ENCODE results near the gene CALML6.

CALML6 gene

DNA sequence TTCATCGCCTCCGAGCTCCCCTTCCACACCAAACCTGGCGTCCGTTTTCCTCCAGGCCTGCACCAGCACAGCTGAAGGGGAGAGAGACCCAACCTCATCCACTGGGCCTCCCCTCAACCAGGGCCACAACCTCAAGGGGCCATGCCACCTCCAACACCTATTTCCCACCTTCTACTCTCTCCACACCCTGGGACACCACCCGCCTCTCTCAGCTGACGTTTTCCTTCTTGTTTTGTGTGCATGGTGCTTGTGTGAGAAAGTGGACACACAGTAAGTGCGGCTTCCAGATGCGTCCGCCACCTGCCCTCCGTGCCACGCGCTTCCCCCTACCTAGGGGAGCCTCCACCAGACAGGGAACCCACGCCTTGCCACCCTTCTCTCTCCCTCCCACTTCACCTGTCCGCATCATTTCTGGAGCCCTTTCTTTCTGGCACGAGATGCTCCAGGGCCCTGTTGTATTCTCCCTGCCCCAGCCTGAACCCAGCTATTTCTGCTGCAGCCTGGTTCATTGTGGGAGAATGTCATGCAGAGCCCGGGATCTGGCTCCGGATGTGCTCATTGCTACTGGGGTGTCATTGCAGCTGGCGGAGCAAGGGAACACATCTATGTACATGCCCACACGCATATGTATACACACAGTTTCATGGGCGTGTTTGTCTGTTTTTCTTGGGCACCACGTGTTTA, 22.8 kb upstream of the CALML6 start:
- no peak for DNase-seq (ENCODE audit: low read depth in 2 of 2, low spot score in 1 of 2)

DNA sequence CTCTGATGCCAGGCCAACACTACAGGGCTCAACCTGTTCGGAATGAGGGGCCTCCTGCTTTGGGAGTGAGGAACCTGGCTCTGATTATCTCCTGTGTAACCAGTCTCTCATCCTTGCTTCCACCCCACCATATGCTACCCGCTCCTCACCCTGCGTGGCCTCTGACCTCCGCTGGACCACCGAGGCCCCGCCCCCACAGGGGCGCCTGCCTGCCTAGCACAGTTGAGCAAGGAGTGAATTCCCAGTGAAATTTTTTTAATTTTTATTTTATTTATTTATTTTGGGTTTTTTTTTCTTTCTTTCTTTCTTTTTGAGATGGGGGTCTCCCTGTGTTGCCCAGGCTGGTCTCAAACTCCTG, 22.3 kb upstream of the CALML6 start:
- no peak for DNase-seq (ENCODE audit: low read depth in 2 of 2, low spot score in 1 of 2)

DNA sequence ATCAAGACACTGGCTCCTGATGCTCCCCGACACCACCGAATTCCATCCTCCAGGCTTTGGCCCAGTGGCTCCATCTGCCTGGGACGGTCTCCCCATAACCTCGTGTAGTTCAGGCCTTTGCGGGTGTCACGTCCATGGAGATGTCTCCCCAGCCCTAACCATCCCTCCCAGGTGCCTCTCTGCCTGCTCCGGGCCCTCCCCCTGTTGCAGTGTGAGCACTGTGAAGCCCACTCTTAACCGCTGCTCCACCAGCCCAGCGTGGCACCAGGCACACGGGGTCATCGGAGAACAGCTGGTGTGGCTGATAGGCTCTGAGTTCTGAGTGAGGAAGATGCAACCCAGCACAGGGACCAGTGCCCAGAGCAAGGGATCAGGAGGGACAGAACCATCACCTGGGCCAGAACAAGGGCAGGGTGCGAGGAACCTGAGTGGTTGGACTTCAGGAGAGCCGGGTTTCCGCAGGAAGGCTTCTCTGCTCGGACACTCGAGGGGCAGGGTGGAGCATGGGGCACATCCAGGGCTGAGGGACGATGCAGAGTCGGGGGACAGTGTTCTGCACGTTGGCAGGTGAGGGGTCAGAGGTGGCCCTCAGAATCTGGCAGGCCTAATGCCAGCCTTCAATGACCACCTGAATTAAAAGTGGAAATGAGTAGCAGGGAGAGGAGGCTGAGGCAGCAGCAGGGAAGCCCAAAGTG, 21.6 kb upstream of the CALML6 start:
- DNase-seq (ENCODE audit: low read depth in 2 of 2, low spot score in 1 of 2): no peak

DNA sequence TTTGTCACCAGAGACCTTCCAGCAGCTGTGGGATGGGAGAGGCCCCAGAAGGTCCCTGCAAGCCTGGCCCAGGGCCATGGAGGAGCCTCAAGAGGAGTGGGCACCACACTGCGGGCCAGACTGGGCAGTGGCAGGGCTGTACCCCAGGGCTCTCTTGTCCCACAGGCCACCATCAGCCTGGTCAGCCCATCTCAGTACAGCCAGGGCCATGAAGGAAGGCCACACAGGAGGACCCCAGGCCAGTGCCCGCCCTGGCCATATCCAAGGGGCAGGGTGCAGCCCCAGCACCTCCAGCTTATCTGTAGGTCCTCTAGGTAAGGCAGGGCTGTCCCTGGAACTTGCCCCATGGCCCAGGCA, 21.1 kb upstream of the CALML6 start:
- no peak for DNase-seq (ENCODE audit: low read depth in 2 of 2, low spot score in 1 of 2)

DNA sequence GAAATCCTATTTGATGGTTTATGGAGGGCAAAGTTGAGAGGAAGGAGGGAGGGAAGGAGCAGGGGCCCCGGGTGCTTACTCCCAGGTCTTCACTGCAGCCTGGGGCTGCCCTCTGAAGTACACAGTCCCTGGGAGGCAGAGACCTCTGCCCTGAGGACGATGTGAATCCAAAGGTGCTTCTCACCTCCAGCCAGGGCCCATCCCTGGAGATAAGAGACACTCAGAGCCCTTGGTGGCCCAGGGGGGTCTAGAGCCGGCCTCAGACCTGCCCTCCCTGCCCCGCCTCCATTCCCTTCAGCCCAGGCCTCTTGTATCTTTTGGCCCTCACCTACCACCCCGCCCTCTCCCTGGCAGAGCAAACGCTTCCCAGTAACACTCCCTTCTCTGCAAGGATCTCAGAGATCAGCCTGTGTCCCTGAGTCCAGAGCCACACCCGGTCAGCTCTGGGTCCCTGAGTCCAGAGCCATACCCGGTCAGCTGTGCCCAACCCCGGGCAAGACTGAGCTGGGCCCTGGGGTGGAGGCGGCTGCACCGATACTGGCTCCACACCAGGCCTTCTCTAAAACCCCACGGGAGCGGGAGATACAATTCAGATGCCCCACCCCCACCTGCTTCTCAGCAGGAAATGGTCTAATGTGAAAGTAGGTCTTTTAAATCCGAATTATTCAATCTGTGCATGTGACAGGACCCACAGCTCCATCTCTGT, 20.6 kb upstream of the CALML6 start:
- no peak for DNase-seq (ENCODE audit: low read depth in 2 of 2, low spot score in 1 of 2)

DNA sequence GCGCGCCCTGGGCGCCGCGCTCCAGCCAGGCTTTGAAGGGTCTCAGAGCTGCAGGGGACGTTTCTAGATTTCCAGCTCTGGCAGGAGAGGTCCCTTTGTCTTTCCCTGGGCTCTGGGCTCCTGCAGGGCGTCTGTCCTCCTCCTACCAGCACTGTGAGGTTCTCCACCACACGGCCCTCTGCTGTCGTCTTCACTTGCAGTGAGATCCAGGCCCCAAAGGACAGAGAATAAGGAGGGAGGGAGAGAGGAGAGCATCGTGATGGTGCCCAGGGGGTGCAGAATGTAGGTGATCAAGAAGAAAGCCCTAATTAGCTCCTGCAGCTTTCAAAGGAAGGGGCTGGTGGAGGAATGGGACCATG, 20.0 kb upstream of the CALML6 start:
- DNase-seq (ENCODE audit: low read depth in 2 of 2, low spot score in 1 of 2): no peak

DNA sequence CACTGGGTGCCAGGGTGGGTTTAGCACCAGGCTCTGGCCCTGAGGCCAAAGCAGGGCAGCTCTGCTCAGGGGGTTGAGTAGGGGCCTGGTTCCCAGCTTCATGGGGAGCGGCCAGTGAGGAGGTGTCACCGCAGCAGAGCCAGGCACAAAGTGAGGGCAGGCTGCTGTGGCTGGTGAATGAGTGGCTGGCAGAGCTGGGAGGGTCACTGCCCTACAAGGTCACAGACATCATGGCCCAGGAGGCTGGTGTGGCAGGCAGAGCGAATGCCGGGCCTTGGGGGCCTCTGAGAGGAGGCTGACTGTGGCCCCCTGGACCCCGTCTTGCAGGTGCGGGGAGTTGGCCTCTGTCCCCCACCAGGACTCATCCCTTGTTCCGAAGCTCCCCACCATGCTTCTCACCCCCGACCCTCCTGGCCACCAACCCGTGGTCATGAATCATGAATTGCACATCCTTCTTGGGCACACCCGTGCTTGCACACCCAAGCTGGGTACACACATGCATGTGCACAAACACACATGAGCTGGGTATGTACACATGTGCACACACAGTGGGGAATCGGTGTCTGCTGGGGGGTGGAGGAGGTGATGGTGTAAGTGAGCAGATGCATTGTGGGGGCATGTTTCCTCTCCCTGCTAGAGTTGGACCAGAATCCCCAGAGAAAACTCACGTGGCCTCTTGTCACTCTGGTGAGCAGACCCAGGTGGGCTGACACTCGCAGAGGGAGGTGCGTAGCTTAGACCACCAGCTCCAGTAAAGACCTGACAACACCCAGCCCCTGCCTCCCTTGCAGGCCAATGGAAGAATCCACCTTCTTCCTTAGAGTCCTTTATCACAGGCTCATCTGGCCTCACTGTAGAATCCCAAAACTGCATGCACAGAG, 19.4 kb upstream of the CALML6 start:
- DNase-seq (ENCODE audit: low read depth in 2 of 2, low spot score in 1 of 2): no peak

DNA sequence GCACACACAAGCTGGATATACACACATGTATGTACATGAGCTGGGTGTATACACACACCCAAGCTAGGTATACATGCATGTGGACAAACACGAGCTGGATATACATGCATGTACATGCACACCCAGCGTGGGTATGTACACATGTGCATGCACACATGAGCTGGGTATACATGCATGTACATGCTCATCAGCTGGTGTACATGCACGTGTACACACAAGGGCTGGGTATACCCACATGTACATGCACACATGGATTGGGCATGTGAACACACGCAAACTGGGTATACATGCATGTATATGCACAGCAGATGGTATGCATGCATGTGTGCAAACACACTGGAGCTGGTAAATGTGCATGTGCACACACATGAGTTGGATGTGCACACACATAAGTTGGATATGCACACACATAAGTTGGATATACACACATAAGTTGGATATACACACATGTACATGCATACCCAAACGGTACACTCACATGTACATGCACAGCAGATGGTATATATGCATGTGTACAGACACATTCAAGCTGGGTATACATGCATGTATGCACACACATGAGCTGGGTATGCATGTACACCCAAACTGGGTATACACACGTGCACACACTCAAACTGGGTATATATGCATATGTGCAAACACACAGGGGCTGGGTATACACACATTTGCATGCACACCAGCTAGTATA, 16.7 kb upstream of the CALML6 start:
- DNase-seq (ENCODE audit: low read depth in 2 of 2, low spot score in 1 of 2): no peak

DNA sequence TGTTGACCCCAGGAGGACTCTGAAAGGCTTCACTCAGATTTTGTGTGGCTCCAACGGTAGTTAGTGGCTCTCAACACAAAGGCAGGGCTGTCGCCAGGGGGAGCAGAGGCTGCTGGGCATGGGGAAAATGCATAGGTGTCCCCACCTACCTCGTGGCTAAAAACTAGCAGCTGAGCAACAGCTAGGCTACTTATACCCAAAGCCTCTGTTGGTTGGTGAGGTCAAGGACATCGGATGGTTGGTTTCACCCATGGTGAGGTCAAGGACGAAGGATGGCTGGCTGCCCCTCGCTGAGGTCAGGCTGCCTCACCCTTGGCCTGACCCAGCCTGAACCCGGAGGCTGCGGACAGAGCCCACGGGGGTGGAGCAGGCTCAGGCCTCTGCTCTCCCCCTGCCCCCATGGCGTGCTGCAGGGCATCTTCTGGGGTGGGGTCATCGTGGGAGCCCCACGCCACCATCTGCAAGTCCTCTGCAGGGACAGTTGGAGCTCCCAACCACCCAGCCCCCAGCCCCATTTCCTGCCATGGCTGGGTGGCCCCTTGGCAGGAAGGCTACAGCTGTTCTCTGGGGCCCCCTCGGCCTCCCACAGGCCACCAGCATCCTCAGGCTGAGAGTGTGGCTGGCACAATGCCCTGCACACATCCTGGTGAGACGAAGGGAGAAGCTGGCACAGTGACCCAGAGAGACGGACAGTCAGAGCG, 15.6 kb upstream of the CALML6 start:
- no peak for DNase-seq (ENCODE audit: low read depth in 2 of 2, low spot score in 1 of 2)

DNA sequence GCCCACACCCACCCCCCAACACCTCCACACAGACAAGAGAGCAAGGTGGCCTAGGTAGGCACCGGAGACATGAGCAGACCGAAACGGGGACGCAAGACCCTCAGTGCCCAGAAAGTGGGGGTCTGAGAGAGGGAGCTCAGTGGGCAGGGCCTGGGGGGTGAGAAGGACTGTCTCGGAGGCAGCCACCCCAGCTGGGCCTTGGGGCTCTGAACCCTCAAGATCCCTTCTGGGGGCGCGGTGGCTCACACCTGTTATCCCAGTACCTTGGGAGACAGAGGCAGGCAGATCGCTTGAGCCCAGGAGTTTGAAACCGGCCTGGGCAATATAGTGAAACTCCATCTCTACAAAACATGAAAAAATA, 15.1 kb upstream of the CALML6 start:
- DNase-seq (ENCODE audit: low read depth in 2 of 2, low spot score in 1 of 2): no peak

DNA sequence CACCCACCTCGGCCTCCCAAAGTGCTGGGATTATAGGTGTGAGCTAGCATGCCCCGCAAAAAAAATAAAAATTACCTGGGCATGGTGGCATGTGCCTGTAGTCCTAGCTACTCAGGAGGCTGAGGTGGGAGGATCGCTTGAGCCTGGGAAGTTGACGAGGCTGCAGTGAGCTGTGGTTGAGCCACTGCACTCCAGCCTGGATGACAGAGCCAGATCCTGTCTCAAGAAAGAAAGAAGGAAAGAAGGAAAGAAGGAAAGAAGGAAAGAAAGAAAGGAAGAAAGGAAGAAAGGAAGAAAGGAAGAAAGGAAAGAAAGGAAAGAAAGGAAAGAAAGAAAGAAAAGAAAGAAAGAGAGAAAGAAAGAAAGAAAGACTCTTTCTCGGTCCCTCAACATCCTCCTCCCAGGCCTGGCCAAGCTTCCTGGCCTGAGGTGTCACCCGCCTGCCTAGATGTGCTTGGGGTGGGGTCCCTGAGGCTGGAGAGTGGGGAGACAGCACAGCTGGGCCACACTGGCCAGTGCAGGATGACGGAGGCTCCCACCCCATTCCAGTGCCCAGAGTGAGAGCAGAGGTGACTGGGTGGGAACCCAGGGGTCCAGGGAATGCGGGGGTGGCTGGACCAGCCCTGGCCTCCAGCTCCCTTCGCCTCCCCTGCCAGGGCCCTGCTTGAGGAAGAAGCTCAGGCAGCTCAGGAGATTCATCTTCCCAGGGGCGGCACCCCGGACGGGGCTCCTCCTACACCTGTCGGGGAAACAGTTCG, 14.0 kb upstream of the CALML6 start:
- DNase-seq (ENCODE audit: low read depth in 2 of 2, low spot score in 1 of 2): no peak

DNA sequence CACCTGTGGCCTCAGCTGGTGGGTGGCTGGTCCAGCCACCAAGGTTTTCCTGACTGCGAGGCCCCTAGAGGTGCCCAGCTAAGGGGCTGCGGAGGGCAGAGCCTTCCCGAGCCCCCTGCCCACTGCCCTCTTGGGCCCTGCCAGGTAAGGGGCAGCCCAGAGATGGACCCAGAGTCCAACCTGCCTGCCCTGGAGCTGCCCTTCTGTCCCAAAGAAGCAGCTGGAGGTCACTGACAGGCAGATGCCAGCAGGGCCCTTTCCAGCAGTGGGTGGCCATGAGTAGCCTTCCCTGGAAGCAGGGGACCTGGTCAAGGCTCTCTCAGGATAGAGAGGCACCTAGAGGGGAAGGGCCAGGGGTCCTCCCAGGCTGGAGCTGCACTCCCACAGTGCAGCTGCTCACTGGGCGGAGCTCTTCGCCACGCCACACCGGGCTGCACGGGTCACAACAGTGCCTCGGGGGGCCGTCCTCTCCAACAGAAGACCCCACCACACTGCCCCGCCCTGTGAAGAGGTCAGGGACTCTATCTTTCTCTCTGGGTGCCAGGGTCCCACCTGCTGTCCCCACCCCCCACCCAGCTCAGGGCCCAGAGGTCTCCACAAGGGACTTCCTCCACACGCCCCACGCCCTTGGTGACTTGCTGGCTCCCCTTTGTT, 13.3 kb upstream of the CALML6 start:
- no peak for DNase-seq (ENCODE audit: low read depth in 2 of 2, low spot score in 1 of 2)

DNA sequence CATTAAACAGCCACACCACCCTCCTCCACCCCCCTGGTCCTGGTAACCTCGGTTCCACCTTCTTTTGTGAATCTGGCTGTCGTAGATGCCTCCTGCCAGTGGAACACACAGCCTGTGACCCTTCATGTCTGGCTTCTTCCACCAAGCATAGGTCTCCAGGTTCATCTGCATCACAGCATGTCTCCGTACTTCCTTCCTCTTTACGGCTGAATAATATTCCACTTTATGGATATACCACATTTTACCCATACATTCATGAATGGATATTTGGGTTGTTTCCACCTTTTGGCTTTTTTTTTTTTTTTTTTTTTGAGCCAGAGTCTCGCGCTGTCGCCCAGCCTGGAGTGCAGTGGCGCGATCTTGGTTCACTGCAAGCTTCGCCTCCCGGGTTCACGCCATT, 11.8 kb upstream of the CALML6 start:
- DNase-seq (ENCODE audit: low read depth in 2 of 2, low spot score in 1 of 2): no peak

DNA sequence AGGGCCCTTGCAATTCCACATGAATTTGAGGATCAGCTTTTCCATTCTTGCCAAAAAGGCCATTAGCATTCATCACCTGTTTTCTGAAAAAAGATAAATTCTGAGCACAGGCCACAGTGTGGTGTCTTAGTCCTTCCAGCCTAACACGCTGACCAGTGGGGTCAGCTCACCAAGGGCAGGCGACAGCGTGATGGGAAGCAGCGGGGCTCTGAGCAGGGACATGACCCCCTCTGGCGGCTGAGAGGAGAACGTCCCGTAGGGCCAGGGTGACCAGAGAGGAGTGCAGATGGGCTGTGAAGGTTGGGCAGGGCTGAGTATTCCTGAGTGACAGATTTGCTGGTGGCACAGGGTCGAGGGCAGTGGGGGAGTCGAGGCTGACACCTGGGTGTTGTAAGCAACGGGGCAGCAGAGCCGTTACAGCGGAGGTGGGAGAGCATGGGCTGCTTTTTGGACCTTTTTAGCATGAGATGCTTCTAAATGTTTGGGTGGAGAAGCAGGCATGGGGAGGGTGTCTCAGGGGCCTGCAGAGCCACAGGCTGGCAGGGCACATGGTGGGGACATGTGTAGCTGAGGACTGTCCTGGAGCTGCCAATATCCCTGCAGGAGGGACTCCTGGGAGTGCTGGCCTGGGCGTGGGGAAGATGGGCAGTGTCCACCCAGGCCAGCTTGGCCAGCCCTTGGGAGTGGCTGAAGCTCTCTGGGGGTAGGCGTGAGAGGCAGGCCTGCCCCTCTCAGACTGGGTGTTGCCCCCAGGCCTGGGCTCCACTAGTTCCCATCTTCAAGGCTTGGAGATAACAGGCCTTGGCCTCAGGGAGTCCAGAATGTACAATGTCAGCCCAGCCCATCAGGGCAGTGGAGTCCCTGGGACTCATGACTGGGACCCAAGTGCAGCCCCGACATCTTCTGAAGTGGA, 8.6 kb upstream of the CALML6 start:
- DNase-seq (ENCODE audit: low read depth in 2 of 2, low spot score in 1 of 2): peak; percentile 36 to 47

DNA sequence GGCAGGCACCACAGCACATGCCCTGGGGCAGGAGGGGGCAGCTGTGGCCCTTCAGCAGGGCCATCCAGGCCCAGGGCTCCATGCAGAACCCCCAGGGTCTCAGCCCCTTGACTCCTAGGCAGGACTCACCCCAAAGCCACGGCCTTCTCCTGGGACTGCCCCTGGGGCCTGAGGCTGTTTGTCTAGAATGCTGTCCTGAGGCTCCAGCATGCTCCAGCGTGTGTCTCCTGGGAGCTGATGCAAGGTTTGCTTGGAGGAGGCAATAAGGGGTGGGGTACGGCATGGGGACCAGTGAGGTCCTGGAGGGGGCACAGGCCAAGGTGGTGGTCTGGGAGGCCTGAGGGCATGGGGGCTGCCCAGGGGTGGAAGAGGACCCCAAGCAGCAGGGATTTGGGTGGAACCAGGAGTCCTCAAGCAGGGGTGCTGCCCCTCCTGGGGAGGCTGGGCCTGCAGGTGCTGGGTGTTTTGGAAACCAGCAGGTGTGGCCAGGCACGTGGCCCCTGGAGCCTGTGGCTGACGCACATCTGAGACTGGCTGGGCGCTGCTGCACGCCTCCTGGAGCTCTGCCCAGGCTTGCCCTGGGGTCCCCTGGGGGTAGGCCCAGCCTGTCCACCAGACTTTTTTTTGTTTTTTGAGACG, 7.8 kb upstream of the CALML6 start:
- DNase-seq (ENCODE audit: low read depth in 2 of 2, low spot score in 1 of 2): no peak

DNA sequence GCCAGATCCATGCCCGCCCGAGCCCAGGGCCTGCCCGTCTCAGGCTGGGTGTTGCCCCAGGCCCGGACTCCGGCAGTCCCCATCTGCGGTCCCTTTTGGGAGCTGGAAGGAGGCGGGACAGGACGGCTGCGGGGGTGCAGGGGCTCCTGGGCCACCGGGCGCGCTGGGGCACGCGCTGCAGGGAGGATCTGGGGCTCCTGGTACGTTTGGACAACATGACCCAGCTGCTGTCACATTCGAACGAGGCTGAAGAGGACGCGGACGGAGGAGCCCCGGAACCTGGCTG, 6.6 kb upstream of the CALML6 start:
- DNase-seq (ENCODE audit: low read depth in 2 of 2, low spot score in 1 of 2): no peak

DNA sequence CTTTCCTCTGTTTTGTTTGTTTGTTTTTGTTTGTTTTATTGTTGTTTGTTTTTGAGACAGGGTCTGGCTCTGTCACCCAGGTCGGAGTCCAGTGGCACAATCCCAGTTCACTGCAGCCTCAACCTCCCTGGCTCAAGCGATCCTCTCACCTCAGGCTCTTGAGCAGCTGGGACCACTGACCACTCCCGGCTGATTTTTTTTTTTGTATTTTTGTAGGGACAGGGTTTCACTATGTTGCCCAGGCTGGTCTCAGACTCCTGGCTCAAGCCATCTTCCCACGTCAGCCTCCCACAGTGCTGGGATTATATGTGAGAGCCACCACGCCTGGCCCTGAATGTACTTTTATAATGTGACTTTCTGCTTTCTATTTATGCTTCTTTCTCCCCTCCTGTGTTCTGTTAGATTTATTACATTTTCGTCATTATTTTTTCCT, 5.0 kb upstream of the CALML6 start:
- DNase-seq (ENCODE audit: low read depth in 2 of 2, low spot score in 1 of 2): no peak
